Neural cell (in vitro differentiated cells): ENCODE data around the gene RASAL2.

Source experiments
- CTCF ChIP-seq: fragments of 450-650 bp; IDR thresholded peaks from 2 replicates; pipeline ENCODE4 v1.5.1; 2014; ENCODE audit warnings: antibody characterized with exemption, mild to moderate bottlenecking, moderate library complexity; ENCODE audit not compliant: poor library complexity, severe bottlenecking
- EP300 ChIP-seq: fragments of 450-650 bp; conservative IDR thresholded peaks from 2 replicates; pipeline ENCODE4 v1.6.1; 2014; ENCODE audit warnings: antibody characterized with exemption, mild to moderate bottlenecking, moderate library complexity; ENCODE audit not compliant: poor library complexity, severe bottlenecking
- EZH2 ChIP-seq: fragments of 200-600, 300-800 bp; shearing (Covaris generic), sonication (generic); IDR thresholded peaks from 2 replicates; pipeline ENCODE4 v1.6.1; 2014; ENCODE audit warnings: antibody characterized with exemption, low read length, borderline replicate concordance, mild to moderate bottlenecking; ENCODE audit not compliant: insufficient read depth, poor library complexity, severe bottlenecking
- MXI1 ChIP-seq: fragments of 450-650 bp; conservative IDR thresholded peaks from 2 replicates; pipeline ENCODE4 v1.6.1; 2014; ENCODE audit warnings: antibody characterized with exemption, mild to moderate bottlenecking; ENCODE audit not compliant: poor library complexity, severe bottlenecking
- POLR2AphosphoS5 ChIP-seq: IDR thresholded peaks from 2 replicates; pipeline ENCODE4 v1.6.1; 2012
- RAD21 ChIP-seq: fragments of 450-650 bp; conservative IDR thresholded peaks from 2 replicates; pipeline ENCODE4 v1.6.1; 2014; ENCODE audit warnings: antibody characterized with exemption, mild to moderate bottlenecking, moderate library complexity
- REST ChIP-seq: IDR thresholded peaks from 2 replicates; pipeline ENCODE4 v1.6.1; 2012; ENCODE audit warnings: borderline replicate concordance
- SMC3 ChIP-seq: fragments of 450-650 bp; conservative IDR thresholded peaks from 2 replicates; pipeline ENCODE4 v1.6.1; 2014; ENCODE audit warnings: antibody characterized with exemption, mild to moderate bottlenecking, moderate library complexity; ENCODE audit not compliant: poor library complexity
- TAF1 ChIP-seq: IDR thresholded peaks from 2 replicates; pipeline ENCODE4 v1.6.1; 2012; ENCODE audit warnings: low read depth

- TF ChIP-seq CTCF (no peak), EZH2 (no peak), MXI1 (no peak), SMC3 (no peak), POLR2AphosphoS5 (no peak), EP300 (no peak), TAF1 (no peak), RAD21 (no peak), REST (no peak)
These were observed 149.2 kb downstream of the RASAL2 start for GRCh38 chr1:178243119-178243518.
